Neuronal stem cell (in vitro differentiated cells): ENCODE results near the gene DNM1.

Experiments
- DNase-seq: peaks from one replicate; pipeline ENCODE4 v3.0.0-alpha.2; 2013; ENCODE audit warnings: low spot score
- H2AFZ ChIP-seq: one replicate; pipeline ENCODE4 v1.6.1; 2013; ENCODE audit warnings: mild to moderate bottlenecking, low read length, inconsistent platforms
- H2AK5ac ChIP-seq: 2 replicates; pipeline ENCODE4 v1.6.1; 2013; ENCODE audit warnings: low read depth, mild to moderate bottlenecking, inconsistent platforms, low read length, moderate library complexity, mixed read lengths
- H2BK120ac ChIP-seq: 2 replicates; pipeline ENCODE4 v1.6.1; 2013; ENCODE audit warnings: low read depth, mild to moderate bottlenecking, inconsistent platforms, low read length, moderate library complexity, mixed read lengths
- H2BK12ac ChIP-seq: one replicate; pipeline ENCODE4 v1.6.1; 2013; ENCODE audit warnings: low read length, inconsistent platforms
- H2BK15ac ChIP-seq: 2 replicates; pipeline ENCODE4 v1.6.1; 2013; ENCODE audit warnings: mild to moderate bottlenecking, low read length, inconsistent platforms, mixed read lengths
- H2BK5ac ChIP-seq: one replicate; pipeline ENCODE4 v1.6.1; 2013; ENCODE audit warnings: inconsistent platforms, mild to moderate bottlenecking, low read length, moderate library complexity
- H3K14ac ChIP-seq: one replicate; pipeline ENCODE4 v1.6.1; 2013; ENCODE audit warnings: low read length, inconsistent platforms
- H3K18ac ChIP-seq: 2 replicates; pipeline ENCODE4 v1.6.1; 2013; ENCODE audit warnings: low read length, inconsistent platforms
- H3K23ac ChIP-seq: 2 replicates; pipeline ENCODE4 v1.6.1; 2013; ENCODE audit warnings: low read depth, mild to moderate bottlenecking, mixed read lengths, low read length, inconsistent platforms; ENCODE audit not compliant: poor library complexity
- H3K27ac ChIP-seq: replicated peaks from 3 replicates; pipeline ENCODE4 v1.5.1; 2013; ENCODE audit warnings: low read length, inconsistent platforms
- H3K27me3 ChIP-seq, 3 experiments: 2 replicates each; pipeline ENCODE4 v1.6.1; 2013; ENCODE audit warnings: low read length in 3 of 3, mild to moderate bottlenecking in 2 of 3, inconsistent platforms in 1 of 3, low read depth in 1 of 3, mixed read lengths in 1 of 3, moderate library complexity in 1 of 3; ENCODE audit not compliant: control insufficient read depth in 3 of 3, insufficient read depth in 3 of 3
- H3K36me3 ChIP-seq, 2 donors: replicated peaks in 1 of 2; 2 replicates each; pipeline ENCODE4 v1.6.1; 2013; ENCODE audit warnings: low read length in 2 of 2; ENCODE audit not compliant: control insufficient read depth in 2 of 2, insufficient read depth in 2 of 2
- H3K4ac ChIP-seq: 2 replicates; pipeline ENCODE4 v1.6.1; 2013; ENCODE audit warnings: inconsistent platforms, mild to moderate bottlenecking, low read length, moderate library complexity
- H3K4me1 ChIP-seq, 2 donors: 1 replicate in 1 of 2; 2 replicates in 1 of 2; pipeline ENCODE4 v1.6.1; 2013; ENCODE audit warnings: low read length in 2 of 2, low read depth in 1 of 2; ENCODE audit not compliant: control insufficient read depth in 2 of 2, insufficient read depth in 1 of 2
- H3K4me2 ChIP-seq: one replicate; pipeline ENCODE4 v1.6.1; 2013; ENCODE audit warnings: mild to moderate bottlenecking, low read length, inconsistent platforms; ENCODE audit not compliant: insufficient read depth, poor library complexity, severe bottlenecking
- H3K4me3 ChIP-seq, 2 donors: 2 replicates each; pipeline ENCODE4 v1.5.1; 2013; ENCODE audit warnings: low read length in 2 of 2, mild to moderate bottlenecking in 2 of 2, inconsistent platforms in 1 of 2, moderate library complexity in 1 of 2
- H3K79me1 ChIP-seq: one replicate; pipeline ENCODE4 v1.6.1; 2013; ENCODE audit warnings: low read depth, mild to moderate bottlenecking, inconsistent platforms, low read length, moderate library complexity
- H3K9ac ChIP-seq: one replicate; pipeline ENCODE4 v1.6.1; 2013; ENCODE audit warnings: mild to moderate bottlenecking, low read depth, low read length, inconsistent platforms; ENCODE audit not compliant: poor library complexity
- H3K9me3 ChIP-seq, 2 donors: replicated peaks in 1 of 2; 2 replicates each; pipeline versions ENCODE3 to v1.6.1; 2013; ENCODE audit warnings: low read length in 2 of 2, mild to moderate bottlenecking in 2 of 2, inconsistent platforms in 1 of 2, low read depth in 1 of 2, mixed read lengths in 1 of 2, moderate library complexity in 1 of 2; ENCODE audit not compliant: control insufficient read depth in 2 of 2, insufficient read depth in 1 of 2
- H4K8ac ChIP-seq: one replicate; pipeline ENCODE4 v1.6.1; 2013; ENCODE audit warnings: low read depth, mild to moderate bottlenecking, inconsistent platforms, low read length, moderate library complexity
- H4K91ac ChIP-seq: one replicate; pipeline ENCODE4 v1.6.1; 2013; ENCODE audit warnings: low read length, low read depth, mild to moderate bottlenecking, inconsistent platforms; ENCODE audit not compliant: poor library complexity
- WGBS, 2 donors: extraction: QIAGEN DNeasy Blood & Tissue Kit; methylation state at CpG; one replicate each; pipeline ENCODE4 v1.1.7; 2013; ENCODE audit warnings: missing lambda C conversion rate in 2 of 2, mixed read lengths in 1 of 2; ENCODE audit not compliant: insufficient read length in 2 of 2, insufficient replicate concordance in 1 of 2; ENCODE audit errors: extremely low coverage in 2 of 2; 5-methylcytosine and 5-hydroxymethylcytosine counted together

The DNM1 gene

GRCh38 chr9:128164307-128164885, 38.8 kb upstream of the DNM1 start:
- no peak overlapping the region for H4K91ac ChIP-seq
- H3K36me3 ChIP-seq = peaks cover 53 to 66% of the 10 kb centered on the region in 2 donors
- H3K14ac ChIP-seq = no peak overlapping the region
- no peak overlapping the region for H2BK15ac ChIP-seq
- H3K79me1 ChIP-seq = peaks cover 10% of the 10 kb centered on the region
- peaks cover 2 to 12% of the 10 kb centered on the region in 2 donors for H3K4me1 ChIP-seq
- no peak overlapping the region for H2AK5ac ChIP-seq
- H3K27me3 ChIP-seq = no peaks in the 10 kb centered on the region
- no peak for DNase-seq
- H3K4me2 ChIP-seq = no peak overlapping the region
- no peak overlapping the region for H2AFZ ChIP-seq
- WGBS, 2 donors = no CpG with 5 or more reads among the region's 14 CpGs
- H3K18ac ChIP-seq = no peak overlapping the region
- H2BK12ac ChIP-seq = no peak overlapping the region
- no peak overlapping the region for H4K8ac ChIP-seq
- no peak overlapping the region for H3K4me3 ChIP-seq
- H3K27ac ChIP-seq = peak overlapping the region; percentile 30
- H2BK120ac ChIP-seq = no peak overlapping the region
- no peak overlapping the region for H3K9ac ChIP-seq
- H2BK5ac ChIP-seq = no peak overlapping the region
- H3K9me3 ChIP-seq = no peaks in the 10 kb centered on the region
- H3K4ac ChIP-seq = no peak overlapping the region
- H3K23ac ChIP-seq = no peak overlapping the region

GRCh38 chr9:128166169-128166568, 37.0 kb upstream of the DNM1 start:
- Histone ChIP-seq H2BK120ac (no peak overlapping the region), H3K9ac (no peak overlapping the region), H3K36me3 (peaks cover 60 to 83% of the 10 kb centered on the region in 2 donors), H3K79me1 (peaks cover 3% of the 10 kb centered on the region), H2AK5ac (no peak overlapping the region), H3K14ac (no peak overlapping the region), H3K27me3 (no peaks in the 10 kb centered on the region), H3K27ac (no peak overlapping the region), H2BK5ac (no peak overlapping the region), H2AFZ (no peak overlapping the region), H2BK12ac (no peak overlapping the region), H3K4me2 (no peak overlapping the region), H2BK15ac (no peak overlapping the region), H3K18ac (no peak overlapping the region), H4K91ac (no peak overlapping the region), H3K4me1 (peaks cover 0 to 1% of the 10 kb centered on the region in 2 donors), H3K4me3 (no peak overlapping the region), H3K23ac (no peak overlapping the region), H4K8ac (no peak overlapping the region), H3K4ac (no peak overlapping the region), H3K9me3 (no peaks in the 10 kb centered on the region)
- no CpG with 5 or more reads among the region's 18 CpGs for WGBS, 2 donors
- no peak for DNase-seq

GRCh38 chr9:128167209-128167608, 36.0 kb upstream of the DNM1 start:
- Histone ChIP-seq H3K36me3 (peaks cover 56 to 84% of the 10 kb centered on the region in 2 donors), H3K4me3 (no peak overlapping the region), H2BK12ac (no peak overlapping the region), H3K4ac (no peak overlapping the region), H2AFZ (no peak overlapping the region), H2BK5ac (no peak overlapping the region), H3K23ac (no peak overlapping the region), H3K27me3 (no peaks in the 10 kb centered on the region), H3K79me1 (peaks cover 2% of the 10 kb centered on the region), H2AK5ac (no peak overlapping the region), H3K27ac (no peak overlapping the region), H3K4me2 (no peak overlapping the region), H3K18ac (no peak overlapping the region), H4K91ac (no peak overlapping the region), H2BK15ac (no peak overlapping the region), H2BK120ac (no peak overlapping the region), H3K14ac (no peak overlapping the region), H3K9me3 (no peaks in the 10 kb centered on the region), H3K9ac (no peak overlapping the region), H3K4me1 (no peaks in the 10 kb centered on the region), H4K8ac (no peak overlapping the region)
- WGBS, 2 donors = no CpG with 5 or more reads among the region's 4 CpGs
- no peak for DNase-seq

- no peak for DNase-seq
- H2BK15ac ChIP-seq = no peak overlapping the region
- H3K4ac ChIP-seq = no peak overlapping the region
- no peak overlapping the region for H3K4me2 ChIP-seq
- no CpG with 5 or more reads among the region's 8 CpGs for WGBS, 2 donors
- H3K23ac ChIP-seq = no peak overlapping the region
- H3K36me3 ChIP-seq = peaks cover 44 to 78% of the 10 kb centered on the region in 2 donors
- H3K9ac ChIP-seq = no peak overlapping the region
- no peak overlapping the region for H3K14ac ChIP-seq
- H3K27ac ChIP-seq = no peak overlapping the region
- H2BK120ac ChIP-seq = no peak overlapping the region
- no peak overlapping the region for H2AFZ ChIP-seq
- H3K9me3 ChIP-seq = no peaks in the 10 kb centered on the region
- no peak overlapping the region for H2AK5ac ChIP-seq
- no peak overlapping the region for H4K91ac ChIP-seq
- H3K79me1 ChIP-seq = no peaks in the 10 kb centered on the region
- no peaks in the 10 kb centered on the region for H3K4me1 ChIP-seq
- no peak overlapping the region for H2BK5ac ChIP-seq
- H4K8ac ChIP-seq = no peak overlapping the region
- H3K4me3 ChIP-seq = no peak overlapping the region
- H2BK12ac ChIP-seq = no peak overlapping the region
- no peak overlapping the region for H3K18ac ChIP-seq
- no peaks in the 10 kb centered on the region for H3K27me3 ChIP-seq
These were observed 34.4 kb upstream of the DNM1 start for GRCh38 chr9:128168731-128169308.
